Body of pancreas (tissue), 4 donors: ENCODE measurements around the gene GTPBP6. TPM values are rescaled to one million over a fixed set of nuclear protein-coding genes. Genes with fewer than 3 reads are reported as not detected.
"Not testable (repeated sequence)": the region's sequence is repeated elsewhere in the genome, so short reads cannot be mapped to it uniquely, and the experiment has no call there.

Experiments
- ATAC-seq: fragments of 150-250 bp; one replicate; pipeline ENCODE4 v1.9.1; 2016
- DNase-seq, 4 donors: peaks; one replicate each; pipeline ENCODE4 v3.0.0-alpha.2; 2019
- H3K27ac ChIP-seq, 4 donors: fragments of 200-600 bp; sonication (generic); 1 replicate in 3 of 4; 2 replicates in 1 of 4; pipeline versions ENCODE4 v1.5.1 to v1.6.1; 2016 to 2019; ENCODE audit warnings: mild to moderate bottlenecking in 1 of 4, mixed read lengths in 1 of 4, moderate library complexity in 1 of 4
- H3K27me3 ChIP-seq, 2 donors: fragments of 200-600 bp; sonication (generic); one replicate each; pipeline ENCODE4 v1.6.0; 2016; ENCODE audit warnings: mild to moderate bottlenecking in 1 of 2
- H3K36me3 ChIP-seq, 2 donors: fragments of 200-600 bp; sonication (generic); replicated peaks in 1 of 2; 2 replicates each; pipeline ENCODE4 v1.5.1; 2016; ENCODE audit warnings: low read depth in 2 of 2; ENCODE audit not compliant: insufficient read depth in 1 of 2
- H3K4me1 ChIP-seq: fragments of 200-600 bp; sonication (generic); one replicate; pipeline ENCODE4 v1.6.0; 2016
- H3K4me3 ChIP-seq, 2 donors: fragments of 200-600 bp; sonication (generic); 1 replicate in 1 of 2; 2 replicates in 1 of 2; pipeline ENCODE4 v1.5.1; 2016 to 2019
- H3K9me3 ChIP-seq, 3 donors: fragments of 200-600 bp; sonication (generic); 1 replicate in 2 of 3; 2 replicates in 1 of 3; pipeline ENCODE4 v1.5.1; 2016
- CTCF ChIP-seq, 7 experiments: fragments of 450-650 bp in 4 of 7; fragments of 200-600 bp in 3 of 7; sonication (generic) in 3 of 7; IDR thresholded peaks; one replicate each; pipeline ENCODE4 v1.5.1; 2016 to 2019; ENCODE audit warnings: antibody characterized with exemption in 7 of 7
- POLR2A ChIP-seq, 3 donors: fragments of 450-650 bp; IDR thresholded peaks; one replicate each; pipeline ENCODE4 v1.6.1; 2016; ENCODE audit warnings: antibody characterized with exemption in 3 of 3, mild to moderate bottlenecking in 2 of 3
- WGBS, 2 donors: methylation state at CpG; one replicate each; pipeline ENCODE4 v1.1.5; 2017; 5-methylcytosine and 5-hydroxymethylcytosine counted together
- intact Hi-C: fragments of 100-400 bp; cut with DNase I; formaldehyde crosslinking; loops from one replicate; pipeline ENCODE4 v1.15.1; 2023
- total RNA-seq, 2 donors: library from RNA; depleted of rRNA; stranded (reverse); fragments of >200 nt; gene quantifications; one replicate each; pipeline ENCODE4 v1.1.0, GENCODE V29; 2016

The GTPBP6 gene
- total RNA-seq, 2 donors from 2014 or later, result 25.7 to 32.4 TPM

GRCh38 chrX:307261-308111 is 11.1 kb downstream of the GTPBP6 start:
- Histone ChIP-seq H3K4me1 (no peaks in the 10 kb centered on the region), H3K36me3 (peaks cover 16 to 37% of the 10 kb centered on the region in 2 donors), H3K27me3 (no peaks in the 10 kb centered on the region), H3K27ac (no peak overlapping the region), H3K4me3 (no peak overlapping the region), H3K9me3 (no peaks in the 10 kb centered on the region)
- TF ChIP-seq CTCF (IDR thresholded peaks at IDR 0.05) (no peak), POLR2A (IDR thresholded peaks at IDR 0.05) (no peak)
- DNase-seq, result peak in 2 of 4 donors; percentile 5 to 10
- 94 to 97% methylated on average over 16 to 56 of the region's 58 CpGs for WGBS, 2 donors
- intact Hi-C loops, result no loop called here
- ATAC-seq, result no peak

GRCh38 chrX:306614-307251 is 11.9 kb downstream of the GTPBP6 start:
- H3K4me1 ChIP-seq, H3K4me3 ChIP-seq, H3K27me3 ChIP-seq, H3K9me3 ChIP-seq, intact Hi-C loops, DNase-seq, H3K27ac ChIP-seq, ATAC-seq: not testable (repeated sequence)
- 94 to 97% methylated on average over 3 of the region's 3 CpGs for WGBS, 2 donors
- peaks cover 16 to 31% of the 10 kb centered on the region in 2 donors for H3K36me3 ChIP-seq

- H3K27ac ChIP-seq, H3K9me3 ChIP-seq, H3K27me3 ChIP-seq, H3K4me3 ChIP-seq, ATAC-seq, H3K4me1 ChIP-seq, intact Hi-C loops: not testable (repeated sequence)
- WGBS, 2 donors, result 89 to 98% methylated on average over 12 of the region's 12 CpGs
- DNase-seq, result peak in 2 of 4 donors; percentile 2 to 6
- peaks cover 16 to 25% of the 10 kb centered on the region in 2 donors for H3K36me3 ChIP-seq
These were observed 12.6 kb downstream of the GTPBP6 start for GRCh38 chrX:305781-306613.

- WGBS, 2 donors, result 91 to 94% methylated on average over 19 of the region's 19 CpGs
- no peak for ATAC-seq
- no peaks in the 10 kb centered on the region for H3K4me1 ChIP-seq
- no peak for DNase-seq
- TF ChIP-seq CTCF (IDR thresholded peaks at IDR 0.05) (no peak), POLR2A (IDR thresholded peaks at IDR 0.05) (no peak)
- intact Hi-C loops, result no loop called here
- H3K9me3 ChIP-seq, result no peaks in the 10 kb centered on the region
- no peaks in the 10 kb centered on the region for H3K27me3 ChIP-seq
- peaks cover 13 to 17% of the 10 kb centered on the region in 2 donors for H3K36me3 ChIP-seq
- no peak overlapping the region for H3K4me3 ChIP-seq
- H3K27ac ChIP-seq, result no peak overlapping the region
These were observed 15.6 kb downstream of the GTPBP6 start for GRCh38 chrX:302975-303374.

GRCh38 chrX:300334-300733 is 18.3 kb downstream of the GTPBP6 start:
- Histone ChIP-seq H3K4me3 (no peak overlapping the region), H3K4me1 (no peaks in the 10 kb centered on the region), H3K27ac (no peak overlapping the region), H3K9me3 (no peaks in the 10 kb centered on the region), H3K36me3 (peaks cover 3 to 7% of the 10 kb centered on the region in 2 donors), H3K27me3 (no peaks in the 10 kb centered on the region)
- DNase-seq (no peak), ATAC-seq (no peak)
- intact Hi-C loops, result no loop called here
- 83 to 94% methylated on average over 8 of the region's 8 CpGs for WGBS, 2 donors
- TF ChIP-seq POLR2A (IDR thresholded peaks at IDR 0.05), result no peak
- peak in 1 of 7 experiments; percentile 9 for TF ChIP-seq CTCF (IDR thresholded peaks at IDR 0.05)
